GM10266 (cell line): ENCODE data around the gene LRMDA.

Experiments
- DNase-seq: peaks from one replicate; pipeline ENCODE4 v3.0.0; 2012; ENCODE audit errors: extremely low spot score
- TF ChIP-seq, protein P1 (sequence below): IDR thresholded peaks from 2 replicates; pipeline ENCODE4 v1.5.1; 2012; ENCODE audit warnings: mild to moderate bottlenecking, low read depth; ENCODE audit not compliant: control insufficient read depth, insufficient read depth; ENCODE audit errors: missing control alignments

LRMDA gene

DNA sequence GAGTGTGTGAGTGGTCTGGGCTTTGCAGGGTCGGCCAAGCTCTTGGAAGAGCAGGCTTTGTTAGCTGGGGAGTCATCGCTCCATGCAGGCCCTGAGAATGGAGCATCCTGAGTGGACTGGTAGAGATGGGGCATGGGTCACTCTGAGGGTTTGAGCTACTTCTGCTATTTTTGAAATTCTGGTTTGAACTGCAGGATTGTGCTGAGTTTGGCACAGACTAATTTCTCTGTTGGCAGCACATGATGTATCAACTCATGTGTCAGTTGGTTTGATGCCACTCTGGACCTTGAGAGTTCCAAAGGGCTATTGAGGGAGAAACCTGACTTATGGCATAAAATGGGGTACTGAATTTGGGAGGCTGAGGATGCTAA, 56.3 kb downstream of the LRMDA start:
- TF ChIP-seq, protein P1, sequence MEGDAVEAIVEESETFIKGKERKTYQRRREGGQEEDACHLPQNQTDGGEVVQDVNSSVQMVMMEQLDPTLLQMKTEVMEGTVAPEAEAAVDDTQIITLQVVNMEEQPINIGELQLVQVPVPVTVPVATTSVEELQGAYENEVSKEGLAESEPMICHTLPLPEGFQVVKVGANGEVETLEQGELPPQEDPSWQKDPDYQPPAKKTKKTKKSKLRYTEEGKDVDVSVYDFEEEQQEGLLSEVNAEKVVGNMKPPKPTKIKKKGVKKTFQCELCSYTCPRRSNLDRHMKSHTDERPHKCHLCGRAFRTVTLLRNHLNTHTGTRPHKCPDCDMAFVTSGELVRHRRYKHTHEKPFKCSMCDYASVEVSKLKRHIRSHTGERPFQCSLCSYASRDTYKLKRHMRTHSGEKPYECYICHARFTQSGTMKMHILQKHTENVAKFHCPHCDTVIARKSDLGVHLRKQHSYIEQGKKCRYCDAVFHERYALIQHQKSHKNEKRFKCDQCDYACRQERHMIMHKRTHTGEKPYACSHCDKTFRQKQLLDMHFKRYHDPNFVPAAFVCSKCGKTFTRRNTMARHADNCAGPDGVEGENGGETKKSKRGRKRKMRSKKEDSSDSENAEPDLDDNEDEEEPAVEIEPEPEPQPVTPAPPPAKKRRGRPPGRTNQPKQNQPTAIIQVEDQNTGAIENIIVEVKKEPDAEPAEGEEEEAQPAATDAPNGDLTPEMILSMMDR, result no peak
- no peak for DNase-seq

DNA sequence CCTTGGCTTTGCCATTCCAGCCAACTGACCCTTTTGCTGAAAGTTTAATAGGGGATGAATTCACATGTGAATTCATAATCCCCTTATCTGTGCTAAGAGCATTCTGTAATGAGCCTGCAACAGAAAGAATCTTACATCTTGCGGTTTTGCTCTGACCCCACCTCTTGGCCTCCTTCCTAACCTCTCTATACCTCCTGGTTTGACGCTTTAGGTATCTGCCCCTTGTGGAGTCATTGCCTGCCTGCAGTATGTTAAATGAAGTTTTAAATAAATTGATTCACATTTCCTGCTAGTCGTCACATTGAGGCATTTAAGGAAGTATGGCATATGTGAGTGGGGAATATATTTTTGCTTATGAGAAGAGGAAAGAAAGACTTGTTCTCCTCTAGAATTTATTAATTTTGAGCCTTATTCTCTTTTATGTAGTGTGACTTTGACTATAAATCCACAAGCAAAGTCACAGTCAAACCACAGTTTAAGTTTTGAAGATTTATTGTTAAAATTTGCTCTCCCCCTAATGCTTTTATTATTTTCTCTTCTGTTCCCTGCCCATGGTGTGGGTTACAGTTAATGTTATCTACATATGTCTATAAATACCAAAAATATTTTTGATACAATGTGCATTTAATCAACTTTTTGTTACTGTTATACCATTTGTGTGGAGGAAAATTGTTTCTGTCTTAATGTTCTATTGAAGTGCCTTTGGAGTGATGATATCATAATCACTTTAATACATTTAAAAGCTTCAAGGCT, 60.9 kb downstream of the LRMDA start:
- DNase-seq, result no peak

DNA sequence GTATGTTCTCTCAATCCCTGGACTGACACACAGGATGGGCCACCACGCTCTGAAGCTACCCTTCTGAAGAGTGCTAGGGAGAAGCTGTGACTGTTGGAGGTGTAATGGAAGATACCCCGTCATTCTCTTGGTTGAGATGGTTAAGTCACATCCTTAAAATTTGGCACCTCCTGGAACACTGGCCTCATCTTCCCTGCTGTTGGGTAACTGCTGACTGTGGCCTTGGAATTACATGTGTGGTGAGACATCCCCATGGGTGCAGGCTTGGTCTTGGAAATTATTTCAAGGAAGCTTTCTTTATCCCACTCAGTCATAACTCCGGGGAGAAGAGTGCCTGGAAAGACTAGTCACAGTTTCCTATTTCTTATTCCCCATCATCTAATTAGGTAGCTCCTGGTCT, 62.0 kb downstream of the LRMDA start:
- no peak for DNase-seq
- TF ChIP-seq, protein P1, result no peak

More for the DNA sequence above, 60.9 kb downstream of the LRMDA start:
- TF ChIP-seq, protein P1, result no peak

DNA sequence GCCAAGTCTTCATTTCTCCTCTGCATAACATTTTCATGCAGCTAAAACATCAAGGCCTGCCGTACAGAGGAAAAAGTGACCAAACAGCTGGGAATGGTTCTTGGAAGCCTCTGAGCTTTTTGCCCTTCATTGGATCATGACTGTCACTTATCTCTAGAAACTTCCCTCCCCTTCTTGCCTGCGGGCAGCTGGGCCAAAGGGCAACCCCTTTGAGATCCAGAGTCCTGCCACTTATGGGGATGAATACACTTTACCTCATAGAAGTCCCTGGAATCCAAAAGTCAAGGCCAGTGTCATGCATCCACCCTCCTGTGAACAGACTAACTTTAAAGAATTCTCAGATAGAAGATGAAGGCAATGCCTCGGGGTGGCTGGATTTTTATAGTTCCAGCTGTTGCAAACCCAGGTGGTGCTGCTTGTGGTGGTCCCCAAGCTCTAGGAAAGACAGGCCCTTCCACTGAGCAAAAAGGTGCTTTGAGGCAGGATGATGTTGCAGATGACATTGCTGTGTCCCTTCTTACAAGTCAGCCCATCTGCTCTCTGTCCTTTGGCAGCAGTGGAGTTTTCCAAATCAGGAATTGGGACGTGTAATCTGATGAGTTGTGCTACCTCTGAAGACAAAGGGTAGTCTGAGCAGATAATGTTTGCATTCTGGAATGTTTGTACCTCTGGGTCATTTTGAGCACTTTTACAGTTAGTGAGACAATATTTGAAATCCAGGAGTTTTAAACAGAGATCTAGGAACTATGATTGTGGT, 64.2 kb downstream of the LRMDA start:
- TF ChIP-seq, protein P1, result no peak
- DNase-seq, result no peak

DNA sequence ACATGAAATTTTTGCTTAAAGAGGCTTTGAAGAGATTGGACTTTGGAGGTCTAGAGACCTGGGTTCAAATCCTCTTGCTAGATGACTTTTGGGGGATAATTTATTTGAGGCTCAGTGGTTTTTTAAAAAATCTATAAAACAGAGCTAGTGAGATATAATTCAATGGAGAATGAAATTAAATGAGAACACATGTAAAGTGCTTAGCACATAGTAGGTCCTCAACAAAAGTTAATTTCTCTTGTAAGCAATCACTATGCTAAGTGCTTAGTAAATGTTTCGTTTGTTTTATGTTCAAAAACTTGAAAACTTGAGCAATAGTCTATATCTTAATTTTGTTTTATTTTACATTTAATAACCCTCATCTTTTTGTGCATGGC, 64.8 kb downstream of the LRMDA start:
- TF ChIP-seq, protein P1, result no peak
- no peak for DNase-seq

DNA sequence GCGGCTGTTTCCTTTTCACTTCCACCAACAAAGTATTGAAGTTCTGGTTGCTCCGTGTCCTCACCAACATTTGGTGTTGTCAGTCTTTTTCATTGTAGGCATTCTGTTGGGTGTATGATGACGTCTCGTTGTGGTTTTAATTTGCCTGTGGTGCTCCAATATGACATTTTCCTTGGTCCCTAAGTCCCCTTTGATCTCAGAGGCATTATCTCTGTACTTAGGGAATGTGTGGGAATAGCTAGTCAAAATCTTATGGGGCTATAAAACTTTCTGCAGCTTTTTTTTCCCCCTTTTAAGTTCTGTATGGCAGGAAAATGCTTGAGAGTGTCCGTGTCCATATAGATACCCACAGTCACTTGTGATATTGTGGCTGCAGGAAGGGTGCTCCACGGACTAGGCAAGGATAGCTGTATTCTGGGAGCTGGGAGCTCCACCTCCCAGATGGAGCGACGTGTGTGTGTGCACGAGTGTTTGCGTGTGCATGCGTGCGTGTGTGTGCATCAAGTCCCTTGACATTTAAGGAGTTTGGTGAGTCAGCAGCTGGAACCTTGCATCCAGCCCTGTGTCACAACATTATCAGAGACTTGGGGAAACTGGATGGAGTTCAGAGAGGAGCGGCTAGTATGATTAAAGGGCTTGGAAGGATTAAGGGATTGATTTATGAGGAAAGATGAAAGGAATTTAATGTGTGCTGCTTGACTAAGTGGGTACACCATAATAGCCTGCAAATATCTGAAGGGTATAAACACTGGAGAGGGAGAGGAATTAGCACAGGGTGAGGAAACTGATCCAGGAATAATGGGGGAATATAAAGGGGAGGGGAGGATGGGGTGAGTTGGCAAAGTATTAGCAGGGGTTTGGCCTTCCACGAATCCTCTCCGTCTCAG, 66.8 kb downstream of the LRMDA start:
- DNase-seq, result no peak
- TF ChIP-seq, protein P1, result no peak
